Measurements from ENCODE around the gene DNAH2.

GRCh38 chr17:7845359-7846062 is 128.0 kb downstream of the DNAH2 start:
- TF ChIP-seq, protein P1, sequence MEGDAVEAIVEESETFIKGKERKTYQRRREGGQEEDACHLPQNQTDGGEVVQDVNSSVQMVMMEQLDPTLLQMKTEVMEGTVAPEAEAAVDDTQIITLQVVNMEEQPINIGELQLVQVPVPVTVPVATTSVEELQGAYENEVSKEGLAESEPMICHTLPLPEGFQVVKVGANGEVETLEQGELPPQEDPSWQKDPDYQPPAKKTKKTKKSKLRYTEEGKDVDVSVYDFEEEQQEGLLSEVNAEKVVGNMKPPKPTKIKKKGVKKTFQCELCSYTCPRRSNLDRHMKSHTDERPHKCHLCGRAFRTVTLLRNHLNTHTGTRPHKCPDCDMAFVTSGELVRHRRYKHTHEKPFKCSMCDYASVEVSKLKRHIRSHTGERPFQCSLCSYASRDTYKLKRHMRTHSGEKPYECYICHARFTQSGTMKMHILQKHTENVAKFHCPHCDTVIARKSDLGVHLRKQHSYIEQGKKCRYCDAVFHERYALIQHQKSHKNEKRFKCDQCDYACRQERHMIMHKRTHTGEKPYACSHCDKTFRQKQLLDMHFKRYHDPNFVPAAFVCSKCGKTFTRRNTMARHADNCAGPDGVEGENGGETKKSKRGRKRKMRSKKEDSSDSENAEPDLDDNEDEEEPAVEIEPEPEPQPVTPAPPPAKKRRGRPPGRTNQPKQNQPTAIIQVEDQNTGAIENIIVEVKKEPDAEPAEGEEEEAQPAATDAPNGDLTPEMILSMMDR (conservative IDR thresholded peaks at IDR 0.05; ENCODE audit: low read depth in 2 of 2), result no peak
- TF ChIP-seq POLR2AphosphoS5 (IDR thresholded peaks at IDR 0.05; ENCODE audit: low read depth), result no peak
- no peak for TF ChIP-seq EZH2phosphoT487 (IDR thresholded peaks at IDR 0.05; ENCODE audit: unreplicated experiment)
- TF ChIP-seq ZNF462 (CRISPR knock-in tag; IDR thresholded peaks at IDR 0.05), result no peak
- TF ChIP-seq CREB1 (CRISPR knock-in tag; IDR thresholded peaks at IDR 0.05; ENCODE audit: low read depth), result no peak
- TF ChIP-seq EZH2 (IDR thresholded peaks at IDR 0.05; ENCODE audit: low read depth, unreplicated experiment), result no peak
- TF ChIP-seq, protein P2, sequence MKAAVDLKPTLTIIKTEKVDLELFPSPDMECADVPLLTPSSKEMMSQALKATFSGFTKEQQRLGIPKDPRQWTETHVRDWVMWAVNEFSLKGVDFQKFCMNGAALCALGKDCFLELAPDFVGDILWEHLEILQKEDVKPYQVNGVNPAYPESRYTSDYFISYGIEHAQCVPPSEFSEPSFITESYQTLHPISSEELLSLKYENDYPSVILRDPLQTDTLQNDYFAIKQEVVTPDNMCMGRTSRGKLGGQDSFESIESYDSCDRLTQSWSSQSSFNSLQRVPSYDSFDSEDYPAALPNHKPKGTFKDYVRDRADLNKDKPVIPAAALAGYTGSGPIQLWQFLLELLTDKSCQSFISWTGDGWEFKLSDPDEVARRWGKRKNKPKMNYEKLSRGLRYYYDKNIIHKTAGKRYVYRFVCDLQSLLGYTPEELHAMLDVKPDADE (IDR thresholded peaks at IDR 0.05), result no peak
- no peak for TF ChIP-seq JUNB (IDR thresholded peaks at IDR 0.05; ENCODE audit: unreplicated experiment)
- TF ChIP-seq, protein P3, sequence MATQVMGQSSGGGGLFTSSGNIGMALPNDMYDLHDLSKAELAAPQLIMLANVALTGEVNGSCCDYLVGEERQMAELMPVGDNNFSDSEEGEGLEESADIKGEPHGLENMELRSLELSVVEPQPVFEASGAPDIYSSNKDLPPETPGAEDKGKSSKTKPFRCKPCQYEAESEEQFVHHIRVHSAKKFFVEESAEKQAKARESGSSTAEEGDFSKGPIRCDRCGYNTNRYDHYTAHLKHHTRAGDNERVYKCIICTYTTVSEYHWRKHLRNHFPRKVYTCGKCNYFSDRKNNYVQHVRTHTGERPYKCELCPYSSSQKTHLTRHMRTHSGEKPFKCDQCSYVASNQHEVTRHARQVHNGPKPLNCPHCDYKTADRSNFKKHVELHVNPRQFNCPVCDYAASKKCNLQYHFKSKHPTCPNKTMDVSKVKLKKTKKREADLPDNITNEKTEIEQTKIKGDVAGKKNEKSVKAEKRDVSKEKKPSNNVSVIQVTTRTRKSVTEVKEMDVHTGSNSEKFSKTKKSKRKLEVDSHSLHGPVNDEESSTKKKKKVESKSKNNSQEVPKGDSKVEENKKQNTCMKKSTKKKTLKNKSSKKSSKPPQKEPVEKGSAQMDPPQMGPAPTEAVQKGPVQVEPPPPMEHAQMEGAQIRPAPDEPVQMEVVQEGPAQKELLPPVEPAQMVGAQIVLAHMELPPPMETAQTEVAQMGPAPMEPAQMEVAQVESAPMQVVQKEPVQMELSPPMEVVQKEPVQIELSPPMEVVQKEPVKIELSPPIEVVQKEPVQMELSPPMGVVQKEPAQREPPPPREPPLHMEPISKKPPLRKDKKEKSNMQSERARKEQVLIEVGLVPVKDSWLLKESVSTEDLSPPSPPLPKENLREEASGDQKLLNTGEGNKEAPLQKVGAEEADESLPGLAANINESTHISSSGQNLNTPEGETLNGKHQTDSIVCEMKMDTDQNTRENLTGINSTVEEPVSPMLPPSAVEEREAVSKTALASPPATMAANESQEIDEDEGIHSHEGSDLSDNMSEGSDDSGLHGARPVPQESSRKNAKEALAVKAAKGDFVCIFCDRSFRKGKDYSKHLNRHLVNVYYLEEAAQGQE (IDR thresholded peaks at IDR 0.05; ENCODE audit: unreplicated experiment), result no peak
- TF ChIP-seq ZNF331 (CRISPR knock-in tag; IDR thresholded peaks at IDR 0.05; ENCODE audit: low read depth), result no peak

All from GM23338 (cell line).